ENCODE results near the gene KATNAL1.

Gene KATNAL1

GRCh38 chr13:30314562-30314961, 7.2 kb upstream of the KATNAL1 start:
- Histone ChIP-seq H3K27ac (ENCODE audit: low read depth, low read length) (no peak overlapping the region), H3K9me3 (ENCODE audit: control insufficient read depth in 5 of 5, low read length in 5 of 5) (no peaks in the 10 kb centered on the region), H3K4me1 (ENCODE audit: control insufficient read depth in 5 of 5, insufficient read depth in 5 of 5, low read length in 5 of 5) (peaks cover 0 to 37% (median 25%) of the 10 kb centered on the region in 5 donors), H3K4me3 (ENCODE audit: low read depth in 1 of 5, low read length in 5 of 5) (no peak overlapping the region), H3K36me3 (ENCODE audit: control insufficient read depth in 5 of 5, insufficient read depth in 5 of 5, low read length in 5 of 5) (no peaks in the 10 kb centered on the region), H3K27me3 (ENCODE audit: control insufficient read depth in 5 of 5, insufficient read depth in 4 of 5, low read length in 5 of 5) (no peaks in the 10 kb centered on the region), H3K9ac (ENCODE audit: low read length in 5 of 5) (no peak overlapping the region)

- H3K9ac ChIP-seq (ENCODE audit: low read length in 5 of 5) = no peak overlapping the region
- H3K9me3 ChIP-seq (ENCODE audit: control insufficient read depth in 5 of 5, low read length in 5 of 5) = no peaks in the 10 kb centered on the region
- H3K27me3 ChIP-seq (ENCODE audit: control insufficient read depth in 5 of 5, insufficient read depth in 4 of 5, low read length in 5 of 5) = no peaks in the 10 kb centered on the region
- no peak overlapping the region for H3K27ac ChIP-seq (ENCODE audit: low read depth, low read length)
- no peaks in the 10 kb centered on the region for H3K36me3 ChIP-seq (ENCODE audit: control insufficient read depth in 5 of 5, insufficient read depth in 5 of 5, low read length in 5 of 5)
- peaks cover 0 to 32% (median 20%) of the 10 kb centered on the region in 5 donors for H3K4me1 ChIP-seq (ENCODE audit: control insufficient read depth in 5 of 5, insufficient read depth in 5 of 5, low read length in 5 of 5)
- H3K4me3 ChIP-seq (ENCODE audit: low read depth in 1 of 5, low read length in 5 of 5) = no peak overlapping the region
Observed at GRCh38 chr13:30314069-30314468, 6.7 kb upstream of the KATNAL1 start.

GRCh38 chr13:30313311-30313710, 6.0 kb upstream of the KATNAL1 start:
- no peak overlapping the region for H3K9ac ChIP-seq (ENCODE audit: low read length in 5 of 5)
- no peaks in the 10 kb centered on the region for H3K27me3 ChIP-seq (ENCODE audit: control insufficient read depth in 5 of 5, insufficient read depth in 4 of 5, low read length in 5 of 5)
- H3K4me3 ChIP-seq (ENCODE audit: low read depth in 1 of 5, low read length in 5 of 5) = no peak overlapping the region
- H3K36me3 ChIP-seq (ENCODE audit: control insufficient read depth in 5 of 5, insufficient read depth in 5 of 5, low read length in 5 of 5) = no peaks in the 10 kb centered on the region
- no peak overlapping the region for H3K27ac ChIP-seq (ENCODE audit: low read depth, low read length)
- H3K9me3 ChIP-seq (ENCODE audit: control insufficient read depth in 5 of 5, low read length in 5 of 5) = no peaks in the 10 kb centered on the region
- peaks cover 0 to 26% (median 17%) of the 10 kb centered on the region in 5 donors for H3K4me1 ChIP-seq (ENCODE audit: control insufficient read depth in 5 of 5, insufficient read depth in 5 of 5, low read length in 5 of 5)

- Histone ChIP-seq H3K4me1 (ENCODE audit: control insufficient read depth in 5 of 5, insufficient read depth in 5 of 5, low read length in 5 of 5) (peaks cover 0 to 26% (median 18%) of the 10 kb centered on the region in 5 donors), H3K36me3 (ENCODE audit: control insufficient read depth in 5 of 5, insufficient read depth in 5 of 5, low read length in 5 of 5) (no peaks in the 10 kb centered on the region), H3K27ac (ENCODE audit: low read depth, low read length) (no peak overlapping the region), H3K4me3 (ENCODE audit: low read depth in 1 of 5, low read length in 5 of 5) (no peak overlapping the region), H3K9me3 (ENCODE audit: control insufficient read depth in 5 of 5, low read length in 5 of 5) (no peaks in the 10 kb centered on the region), H3K27me3 (ENCODE audit: control insufficient read depth in 5 of 5, insufficient read depth in 4 of 5, low read length in 5 of 5) (no peaks in the 10 kb centered on the region), H3K9ac (ENCODE audit: low read length in 5 of 5) (no peak overlapping the region)
Observed at GRCh38 chr13:30312904-30313303, 5.6 kb upstream of the KATNAL1 start.

GRCh38 chr13:30308548-30308947, 1.2 kb upstream of the KATNAL1 start:
- Histone ChIP-seq H3K27me3 (ENCODE audit: control insufficient read depth in 5 of 5, insufficient read depth in 4 of 5, low read length in 5 of 5) (no peaks in the 10 kb centered on the region), H3K9ac (ENCODE audit: low read length in 5 of 5) (no peak overlapping the region), H3K27ac (ENCODE audit: low read depth, low read length) (peak overlapping the region; percentile 89), H3K9me3 (ENCODE audit: control insufficient read depth in 5 of 5, low read length in 5 of 5) (no peaks in the 10 kb centered on the region), H3K36me3 (ENCODE audit: control insufficient read depth in 5 of 5, insufficient read depth in 5 of 5, low read length in 5 of 5) (no peaks in the 10 kb centered on the region), H3K4me1 (ENCODE audit: control insufficient read depth in 5 of 5, insufficient read depth in 5 of 5, low read length in 5 of 5) (peaks cover 0 to 40% (median 38%) of the 10 kb centered on the region in 5 donors), H3K4me3 (ENCODE audit: low read depth in 1 of 5, low read length in 5 of 5) (no peak overlapping the region)

GRCh38 chr13:30307971-30308290, 580 bp upstream of the KATNAL1 start:
- Histone ChIP-seq H3K27ac (ENCODE audit: low read depth, low read length) (peak overlapping the region; percentile 89), H3K9ac (ENCODE audit: low read length in 5 of 5) (peak overlapping the region; percentile 39 to 87 (median 73)), H3K9me3 (ENCODE audit: control insufficient read depth in 5 of 5, low read length in 5 of 5) (no peaks in the 10 kb centered on the region), H3K27me3 (ENCODE audit: control insufficient read depth in 5 of 5, insufficient read depth in 4 of 5, low read length in 5 of 5) (no peaks in the 10 kb centered on the region), H3K4me1 (ENCODE audit: control insufficient read depth in 5 of 5, insufficient read depth in 5 of 5, low read length in 5 of 5) (peaks cover 0 to 34% (median 31%) of the 10 kb centered on the region in 5 donors), H3K4me3 (ENCODE audit: low read depth in 1 of 5, low read length in 5 of 5) (peak overlapping the region; percentile 70 to 97 (median 88)), H3K36me3 (ENCODE audit: control insufficient read depth in 5 of 5, insufficient read depth in 5 of 5, low read length in 5 of 5) (no peaks in the 10 kb centered on the region)

GRCh38 chr13:30306762-30307193, 573 bp downstream of the KATNAL1 start:
- Histone ChIP-seq H3K4me3 (ENCODE audit: low read depth in 1 of 5, low read length in 5 of 5) (peak overlapping the region; percentile 70 to 97 (median 88)), H3K36me3 (ENCODE audit: control insufficient read depth in 5 of 5, insufficient read depth in 5 of 5, low read length in 5 of 5) (no peaks in the 10 kb centered on the region), H3K27me3 (ENCODE audit: control insufficient read depth in 5 of 5, insufficient read depth in 4 of 5, low read length in 5 of 5) (no peaks in the 10 kb centered on the region), H3K9me3 (ENCODE audit: control insufficient read depth in 5 of 5, low read length in 5 of 5) (no peaks in the 10 kb centered on the region), H3K9ac (ENCODE audit: low read length in 5 of 5) (peak overlapping the region in 4 of 5 donors; percentile 70 to 87 (median 76)), H3K4me1 (ENCODE audit: control insufficient read depth in 5 of 5, insufficient read depth in 5 of 5, low read length in 5 of 5) (peaks cover 0 to 29% (median 27%) of the 10 kb centered on the region in 5 donors), H3K27ac (ENCODE audit: low read depth, low read length) (peak overlapping the region; percentile 89)

- no peaks in the 10 kb centered on the region for H3K27me3 ChIP-seq (ENCODE audit: control insufficient read depth in 5 of 5, insufficient read depth in 4 of 5, low read length in 5 of 5)
- H3K36me3 ChIP-seq (ENCODE audit: control insufficient read depth in 5 of 5, insufficient read depth in 5 of 5, low read length in 5 of 5) = no peaks in the 10 kb centered on the region
- H3K27ac ChIP-seq (ENCODE audit: low read depth, low read length) = no peak overlapping the region
- H3K9ac ChIP-seq (ENCODE audit: low read length in 5 of 5) = peak overlapping the region in 2 of 5 donors; percentile 40 to 44
- H3K9me3 ChIP-seq (ENCODE audit: control insufficient read depth in 5 of 5, low read length in 5 of 5) = no peaks in the 10 kb centered on the region
- H3K4me1 ChIP-seq (ENCODE audit: control insufficient read depth in 5 of 5, insufficient read depth in 5 of 5, low read length in 5 of 5) = peaks cover 0 to 29% (median 27%) of the 10 kb centered on the region in 5 donors
- H3K4me3 ChIP-seq (ENCODE audit: low read depth in 1 of 5, low read length in 5 of 5) = peak overlapping the region in 1 of 5 donors; percentile 88
Observed at GRCh38 chr13:30305456-30305970, 1.8 kb downstream of the KATNAL1 start.

GRCh38 chr13:30303269-30303668, 4.1 kb downstream of the KATNAL1 start:
- H3K9ac ChIP-seq (ENCODE audit: low read length in 5 of 5) = peak overlapping the region in 1 of 5 donors; percentile 55
- H3K4me3 ChIP-seq (ENCODE audit: low read depth in 1 of 5, low read length in 5 of 5) = no peak overlapping the region
- H3K4me1 ChIP-seq (ENCODE audit: control insufficient read depth in 5 of 5, insufficient read depth in 5 of 5, low read length in 5 of 5) = peaks cover 0 to 31% (median 28%) of the 10 kb centered on the region in 5 donors
- H3K36me3 ChIP-seq (ENCODE audit: control insufficient read depth in 5 of 5, insufficient read depth in 5 of 5, low read length in 5 of 5) = no peaks in the 10 kb centered on the region
- no peaks in the 10 kb centered on the region for H3K9me3 ChIP-seq (ENCODE audit: control insufficient read depth in 5 of 5, low read length in 5 of 5)
- H3K27ac ChIP-seq (ENCODE audit: low read depth, low read length) = no peak overlapping the region
- no peaks in the 10 kb centered on the region for H3K27me3 ChIP-seq (ENCODE audit: control insufficient read depth in 5 of 5, insufficient read depth in 4 of 5, low read length in 5 of 5)

- Histone ChIP-seq H3K9me3 (ENCODE audit: control insufficient read depth in 5 of 5, low read length in 5 of 5) (no peaks in the 10 kb centered on the region), H3K27ac (ENCODE audit: low read depth, low read length) (no peak overlapping the region), H3K27me3 (ENCODE audit: control insufficient read depth in 5 of 5, insufficient read depth in 4 of 5, low read length in 5 of 5) (no peaks in the 10 kb centered on the region)
Observed at GRCh38 chr13:30301827-30302226, 5.5 kb downstream of the KATNAL1 start.

More at GRCh38 chr13:30301827-30302226, 5.5 kb downstream of the KATNAL1 start:
- H3K4me3 ChIP-seq (ENCODE audit: low read depth in 1 of 5, low read length in 5 of 5) = no peak overlapping the region
- peaks cover 0 to 24% (median 19%) of the 10 kb centered on the region in 5 donors for H3K4me1 ChIP-seq (ENCODE audit: control insufficient read depth in 5 of 5, insufficient read depth in 5 of 5, low read length in 5 of 5)
- H3K9ac ChIP-seq (ENCODE audit: low read length in 5 of 5) = no peak overlapping the region
- no peaks in the 10 kb centered on the region for H3K36me3 ChIP-seq (ENCODE audit: control insufficient read depth in 5 of 5, insufficient read depth in 5 of 5, low read length in 5 of 5)

Measured in subcutaneous abdominal adipose tissue (tissue), 5 donors.